GM12874 (cell line): Measurements from ENCODE around the gene PDLIM3.

Experiments
- CTCF ChIP-seq: IDR thresholded peaks from 2 replicates; pipeline ENCODE4 v1.5.1; 2011; ENCODE audit warnings: low read depth, mild to moderate bottlenecking, control low read depth, low read length, moderate library complexity; ENCODE audit not compliant: insufficient read depth

PDLIM3 gene

GRCh38 chr4:185473247-185473646, 62.1 kb downstream of the PDLIM3 start:
- no peak for TF ChIP-seq CTCF

- TF ChIP-seq CTCF = no peak
Observed at GRCh38 chr4:185472103-185472542, 63.2 kb downstream of the PDLIM3 start.

DNA sequence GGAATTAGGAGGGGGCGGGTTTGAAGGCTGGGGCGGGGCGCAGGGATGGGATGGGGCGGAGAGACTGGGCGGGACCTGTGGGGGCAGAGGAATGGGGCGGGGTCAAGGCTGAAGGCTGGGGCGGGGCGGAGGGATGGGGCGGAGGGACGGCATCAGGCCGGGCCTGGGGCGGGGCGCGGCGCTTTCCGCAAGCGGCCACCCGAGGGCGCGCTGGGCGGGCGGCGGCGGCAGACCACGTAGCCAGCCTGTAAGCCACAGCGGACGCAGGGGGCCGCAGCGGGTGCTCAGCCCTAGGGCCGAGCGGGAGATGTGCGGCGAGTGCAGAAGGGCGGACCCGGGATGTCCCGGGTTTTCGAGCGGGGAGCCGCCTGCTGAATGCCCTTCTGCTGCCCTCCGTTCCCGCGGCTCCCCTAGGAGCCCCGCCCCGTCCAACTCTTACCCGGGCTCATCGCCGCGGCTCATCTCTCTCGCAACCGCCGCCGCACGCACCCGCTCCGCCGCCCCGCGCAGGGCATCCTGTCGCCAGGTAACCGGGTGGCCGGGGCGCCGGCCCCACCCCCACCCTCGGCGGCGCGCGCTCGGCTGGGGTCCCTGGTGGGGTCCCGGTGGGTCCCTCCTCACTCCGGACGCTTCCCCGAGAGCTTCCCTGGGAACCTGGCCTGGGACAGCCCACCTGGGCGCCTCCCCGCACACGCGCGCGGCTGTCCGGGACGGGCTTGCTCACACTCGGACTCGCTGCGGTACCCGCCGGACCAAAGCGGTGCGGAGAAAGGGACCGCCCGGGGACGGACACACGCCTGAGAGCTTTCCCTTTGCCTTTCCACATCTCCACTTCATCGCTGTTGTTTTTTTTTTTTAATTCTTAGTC, 63.8 kb downstream of the PDLIM3 start, which contains the start of gene CCDC110:
CCDC110 (minus strand) TSS at position 499 of the 868 bp plus-strand sequence; CDS start at position 449, 50 bp downstream.
- TF ChIP-seq CTCF = peak; percentile 68

DNA sequence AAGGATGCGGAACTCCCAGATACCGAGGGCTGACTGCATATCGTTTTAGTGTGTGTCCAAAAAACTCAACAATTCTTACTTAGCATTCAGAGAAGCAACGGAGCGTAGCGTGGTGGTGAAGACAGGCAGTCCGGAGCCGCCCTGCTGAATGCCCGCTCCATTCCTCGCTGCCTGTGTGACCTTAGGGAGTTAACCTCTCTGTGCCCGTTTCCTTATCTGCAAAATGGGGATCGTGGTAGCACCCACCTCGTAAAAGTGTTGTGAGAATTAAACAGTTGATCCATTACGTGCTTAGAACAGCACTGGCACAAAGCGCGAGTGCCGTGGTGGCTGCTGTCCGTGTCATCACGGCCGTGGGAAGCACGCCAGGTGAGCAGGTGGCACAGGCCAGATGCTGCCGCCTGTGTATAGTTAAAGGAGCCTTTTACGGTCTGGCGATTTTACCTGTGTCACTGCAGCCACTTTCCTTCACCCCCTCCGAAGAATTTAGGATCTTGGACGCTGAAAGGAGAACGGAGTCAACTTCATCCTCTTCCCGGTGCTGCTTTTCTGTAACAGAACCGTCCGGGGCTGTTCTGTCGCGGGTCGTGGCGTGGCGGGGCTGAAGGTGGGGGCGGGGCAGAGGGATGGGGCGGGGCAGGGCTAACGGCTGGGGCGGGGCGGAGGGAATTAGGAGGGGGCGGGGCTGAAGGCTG, 64.7 kb downstream of the PDLIM3 start:
- TF ChIP-seq CTCF = no peak

DNA sequence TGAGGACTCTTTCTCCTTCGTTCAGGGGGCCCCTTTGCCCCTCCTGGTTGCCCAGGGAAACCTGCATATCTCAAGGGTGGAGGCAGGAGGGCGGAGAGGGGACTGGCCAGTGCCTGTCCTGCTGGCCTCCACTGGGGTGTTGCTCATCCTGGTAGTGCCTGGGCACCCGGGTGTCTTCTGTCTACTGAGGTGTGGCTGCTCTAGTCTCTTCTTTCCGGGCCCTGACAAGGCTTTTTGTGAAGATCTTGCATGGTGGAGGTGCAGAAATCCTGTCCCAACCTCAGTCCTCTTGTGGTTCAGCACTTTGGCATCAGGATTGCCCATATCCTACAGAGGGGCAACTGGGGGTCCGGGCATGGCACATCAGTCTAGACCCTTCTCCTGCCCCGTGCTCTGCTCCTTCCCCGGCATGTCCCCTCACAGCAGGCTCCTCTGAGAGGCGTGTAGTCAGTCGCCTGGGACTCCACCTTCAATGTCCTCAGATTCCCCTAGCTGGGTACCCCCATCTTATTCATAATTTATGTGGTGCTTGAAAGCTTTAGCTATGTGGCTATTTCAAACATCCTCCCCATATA, 65.6 kb downstream of the PDLIM3 start:
- TF ChIP-seq CTCF = no peak

- TF ChIP-seq CTCF = no peak
Observed at GRCh38 chr4:185468999-185469398, 66.3 kb downstream of the PDLIM3 start.

- no peak for TF ChIP-seq CTCF
Observed at GRCh38 chr4:185467991-185468390, 67.3 kb downstream of the PDLIM3 start.
